HEK293T (cell line): ENCODE data around the gene TRNP1.

ENCODE experiments used
- CTCF ChIA-PET: fragments of 350-600 bp; formaldehyde crosslinking; extraction: SDS; loops from one replicate; lab custom pipeline; 2021; ENCODE audit warnings: antibody characterized with exemption, inconsistent platforms; lab: Yijun Ruan, JAX
- POLR2A ChIA-PET: fragments of 350-600 bp; formaldehyde crosslinking; extraction: SDS; loops from one replicate; lab custom pipeline; 2020; ENCODE audit warnings: antibody characterized with exemption, inconsistent platforms; lab: Yijun Ruan, JAX
- DNase-seq: peaks from one replicate; pipeline ENCODE4 v3.0.0; 2012; ENCODE audit warnings: mixed read lengths; ENCODE audit errors: extremely low spot score
- ARNT ChIP-seq: fragments of 450-650 bp; IDR thresholded peaks from 2 replicates; pipeline ENCODE4 v1.6.1; 2017; ENCODE audit warnings: mild to moderate bottlenecking
- BHLHE40 ChIP-seq: fragments of 450-650 bp; IDR thresholded peaks from 2 replicates; pipeline ENCODE4 v1.6.1; 2016; ENCODE audit warnings: mild to moderate bottlenecking, moderate library complexity, borderline replicate concordance
- CTBP1 ChIP-seq: fragments of 450-650 bp; IDR thresholded peaks from 2 replicates; pipeline ENCODE4 v1.6.1; 2016; ENCODE audit warnings: borderline replicate concordance
- ELF4 ChIP-seq: fragments of 450-650 bp; IDR thresholded peaks from 2 replicates; pipeline ENCODE4 v1.6.1; 2017; ENCODE audit warnings: antibody characterized with exemption
- FOXA1 ChIP-seq: fragments of 450-650 bp; IDR thresholded peaks from 2 replicates; pipeline ENCODE4 v1.6.1; 2016; ENCODE audit warnings: mild to moderate bottlenecking
- FOXK2 ChIP-seq: fragments of 450-650 bp; IDR thresholded peaks from 2 replicates; pipeline ENCODE4 v1.6.1; 2016; ENCODE audit warnings: mild to moderate bottlenecking
- FOXM1 ChIP-seq: fragments of 450-650 bp; IDR thresholded peaks from 2 replicates; pipeline ENCODE4 v1.6.1; 2017; ENCODE audit warnings: mild to moderate bottlenecking, borderline replicate concordance
- HDGF ChIP-seq: fragments of 450-650 bp; IDR thresholded peaks from 2 replicates; pipeline ENCODE4 v1.6.1; 2017; ENCODE audit warnings: antibody characterized with exemption, borderline replicate concordance
- L3MBTL2 ChIP-seq: fragments of 450-650 bp; conservative IDR thresholded peaks from 2 replicates; pipeline ENCODE4 v1.6.1; 2016; ENCODE audit warnings: mild to moderate bottlenecking
- LEF1 ChIP-seq: fragments of 450-650 bp; IDR thresholded peaks from 2 replicates; pipeline ENCODE4 v1.6.1; 2017; ENCODE audit warnings: mild to moderate bottlenecking, borderline replicate concordance
- NFRKB ChIP-seq: fragments of 450-650 bp; IDR thresholded peaks from 2 replicates; pipeline ENCODE4 v1.6.1; 2016; ENCODE audit warnings: mild to moderate bottlenecking, moderate library complexity
- SP1 ChIP-seq: fragments of 450-650 bp; IDR thresholded peaks from 2 replicates; pipeline ENCODE4 v1.6.1; 2017
- SUZ12 ChIP-seq: fragments of 450-650 bp; IDR thresholded peaks from 2 replicates; pipeline ENCODE4 v1.6.1; 2016; ENCODE audit warnings: mild to moderate bottlenecking
- TARDBP ChIP-seq: fragments of 450-650 bp; IDR thresholded peaks from 2 replicates; pipeline ENCODE4 v1.6.1; 2016
- ZNF384 ChIP-seq: fragments of 450-650 bp; IDR thresholded peaks from 2 replicates; pipeline ENCODE4 v1.6.1; 2016
- TF ChIP-seq, protein P1 (sequence below): fragments of 450-650 bp; IDR thresholded peaks from 2 replicates; pipeline ENCODE4 v1.6.1; 2016

Gene TRNP1

DNA sequence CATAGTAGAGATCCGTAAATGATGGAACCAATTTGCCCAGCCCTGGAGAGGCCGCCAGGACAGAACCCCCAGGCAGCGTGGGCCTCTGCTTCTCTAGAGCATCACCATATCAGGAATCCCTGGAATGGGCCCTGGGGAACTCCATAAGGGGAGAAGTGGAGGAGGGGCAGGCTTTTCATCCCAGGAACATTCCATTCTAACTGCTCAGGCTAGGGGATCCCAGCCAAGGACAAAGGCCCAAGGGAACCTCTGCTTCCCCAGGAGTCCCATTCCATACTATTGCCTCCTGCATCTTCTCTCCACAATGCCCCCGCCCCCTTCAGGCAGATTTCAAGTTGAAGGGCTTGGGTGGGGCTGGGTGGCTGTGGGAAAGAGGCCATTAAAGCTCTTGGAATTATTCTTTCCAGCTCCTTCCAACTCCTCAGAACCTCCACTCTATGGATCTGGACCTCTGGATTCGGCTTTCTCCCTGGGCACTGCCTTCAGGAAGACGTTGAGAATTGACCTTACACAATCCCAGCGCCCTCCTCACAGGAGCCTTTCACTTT lies 6.0 kb downstream of the TRNP1 start:
- TF ChIP-seq ZNF384 (no peak), SUZ12 (no peak), LEF1 (no peak), FOXA1 (no peak), SP1 (no peak), TARDBP (no peak), HDGF (no peak)
- TF ChIP-seq, protein P1, sequence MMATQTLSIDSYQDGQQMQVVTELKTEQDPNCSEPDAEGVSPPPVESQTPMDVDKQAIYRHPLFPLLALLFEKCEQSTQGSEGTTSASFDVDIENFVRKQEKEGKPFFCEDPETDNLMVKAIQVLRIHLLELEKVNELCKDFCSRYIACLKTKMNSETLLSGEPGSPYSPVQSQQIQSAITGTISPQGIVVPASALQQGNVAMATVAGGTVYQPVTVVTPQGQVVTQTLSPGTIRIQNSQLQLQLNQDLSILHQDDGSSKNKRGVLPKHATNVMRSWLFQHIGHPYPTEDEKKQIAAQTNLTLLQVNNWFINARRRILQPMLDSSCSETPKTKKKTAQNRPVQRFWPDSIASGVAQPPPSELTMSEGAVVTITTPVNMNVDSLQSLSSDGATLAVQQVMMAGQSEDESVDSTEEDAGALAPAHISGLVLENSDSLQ = no peak
- DNase-seq = no peak
- ChIA-PET POLR2A (no interaction called here), CTCF (interaction anchor here (1.5 kb wide), 1 partner anchor 45 kb away, joined by 3 read pairs; no protein-coding TSS in a partner anchor)

DNA sequence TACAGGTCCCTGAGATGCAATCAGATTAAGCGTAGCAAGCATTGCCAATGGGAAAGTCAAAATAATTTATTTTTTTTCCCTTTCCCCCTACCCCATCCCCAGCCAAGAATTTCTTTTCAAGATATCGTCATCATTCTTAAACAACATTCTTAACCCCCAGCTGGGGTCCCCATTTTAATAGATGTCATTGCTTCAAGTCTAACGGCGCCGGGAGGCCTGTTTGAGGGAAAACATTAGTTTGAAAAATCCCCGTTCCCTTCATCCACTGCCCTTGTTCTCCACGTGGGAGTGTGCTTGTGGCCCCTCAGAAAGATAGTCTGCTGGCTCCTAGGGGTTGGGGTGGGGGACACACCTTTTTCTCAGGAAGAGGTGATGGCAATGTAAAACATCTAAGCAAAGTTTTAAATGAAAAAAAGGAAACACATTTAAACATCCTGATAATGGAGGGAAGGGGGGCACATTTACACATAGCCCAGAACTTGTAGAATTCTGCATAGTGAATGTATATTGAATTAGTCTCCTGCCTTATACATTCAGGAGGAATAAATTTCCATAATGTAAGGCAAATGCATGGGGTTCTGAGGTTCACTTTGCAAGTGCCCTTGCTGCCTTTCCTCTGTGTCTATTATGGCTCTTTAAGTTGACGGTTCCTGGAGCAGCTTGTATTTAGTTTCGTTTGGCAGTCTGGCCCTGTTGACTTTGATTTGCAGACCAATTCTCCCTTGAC lies 6.8 kb downstream of the TRNP1 start:
- ChIA-PET CTCF (interaction anchor here (1.5 kb wide), 1 partner anchor 44 kb away, joined by 3 read pairs; no protein-coding TSS in a partner anchor), POLR2A (no interaction called here)
- TF ChIP-seq LEF1 (no peak), FOXM1 (no peak), ZNF384 (no peak), BHLHE40 (no peak), TARDBP (no peak), CTBP1 (no peak), SP1 (no peak), ARNT (no peak), ELF4 (no peak), HDGF (no peak), L3MBTL2 (no peak)
- TF ChIP-seq, protein P1 = no peak
- DNase-seq = no peak

DNA sequence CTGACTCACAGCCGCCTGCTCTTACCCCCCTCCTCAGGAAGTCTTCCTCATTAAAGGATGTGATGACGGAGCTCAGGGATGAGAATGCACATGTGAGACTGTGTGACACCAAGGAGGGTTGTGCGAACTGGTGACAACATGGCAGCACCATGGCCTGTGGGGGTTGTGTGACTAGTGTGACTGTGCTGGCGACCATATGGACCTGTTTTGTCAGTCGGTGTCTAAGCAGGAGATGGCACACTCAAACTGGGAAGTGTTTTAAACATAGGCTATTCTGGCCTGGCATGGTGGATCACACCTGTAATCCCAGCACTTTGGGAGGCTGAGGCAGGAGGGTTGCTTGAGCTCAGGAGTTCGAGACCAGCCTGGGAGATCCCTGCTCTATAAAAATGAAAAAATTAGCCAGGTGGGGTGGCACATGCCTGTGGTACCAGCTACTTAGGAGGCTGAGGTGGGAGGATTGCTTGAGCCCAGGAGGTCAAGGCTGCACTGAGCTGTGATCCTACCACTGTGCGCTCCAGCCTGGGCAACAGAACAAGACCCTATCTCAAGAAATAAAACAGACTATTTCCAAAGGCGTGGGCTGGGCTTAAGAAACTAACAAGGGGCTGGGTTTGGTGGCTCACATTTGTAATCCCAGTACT lies 7.4 kb downstream of the TRNP1 start:
- CTCF ChIA-PET = interaction anchor here (1.5 kb wide), 1 partner anchor 44 kb away, joined by 3 read pairs; no protein-coding TSS in a partner anchor
- POLR2A ChIA-PET = no interaction called here
- TF ChIP-seq SUZ12 (no peak), NFRKB (no peak), L3MBTL2 (no peak), FOXA1 (no peak), FOXK2 (no peak), ELF4 (no peak), CTBP1 (no peak), FOXM1 (no peak), HDGF (no peak), BHLHE40 (no peak), ZNF384 (no peak), SP1 (no peak)
- DNase-seq = no peak

DNA sequence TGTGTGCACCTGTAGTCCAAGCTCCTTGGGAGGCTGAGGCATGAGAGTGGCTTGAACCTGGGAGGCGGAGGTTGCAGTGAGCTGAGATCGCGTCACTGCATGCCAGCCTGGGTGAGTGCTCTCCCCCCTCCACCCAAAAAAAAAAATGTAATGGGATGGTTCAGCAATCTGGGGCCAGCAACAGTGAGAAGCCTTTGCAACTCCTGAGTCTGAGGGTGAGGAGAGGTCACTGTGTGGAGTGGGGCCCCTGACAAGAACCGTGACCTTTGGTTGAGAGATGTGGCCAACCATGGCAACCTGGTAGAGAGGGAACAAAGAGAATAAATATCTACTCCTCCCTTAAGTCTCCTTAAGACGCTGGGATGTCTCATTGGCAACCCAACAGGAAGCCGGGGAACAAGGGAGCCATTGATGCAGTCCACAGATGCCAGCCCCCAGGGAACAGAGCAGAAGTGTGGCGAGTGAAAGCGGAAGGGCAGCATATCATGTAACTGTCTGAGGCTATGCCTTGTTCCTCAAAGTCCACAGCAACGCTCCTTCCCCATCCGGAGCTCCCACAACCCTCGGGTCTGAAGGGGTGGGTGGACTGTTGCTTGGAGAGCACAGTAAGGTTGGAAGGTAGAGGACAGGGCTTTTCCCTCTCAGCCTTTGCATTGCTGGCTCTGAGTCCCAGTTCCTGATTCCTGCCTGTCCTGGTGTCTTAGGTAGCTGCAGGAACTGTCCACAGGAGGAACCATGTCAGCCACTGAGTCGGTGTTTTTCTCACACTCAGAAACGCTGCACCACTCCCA lies 8.3 kb downstream of the TRNP1 start:
- ChIA-PET CTCF (interaction anchor here (0.6 kb wide), 1 partner anchor 1070 kb away, joined by 5 read pairs; no protein-coding TSS in a partner anchor), POLR2A (no interaction called here)
- no peak for TF ChIP-seq BHLHE40
- no peak for TF ChIP-seq L3MBTL2
- no peak for TF ChIP-seq NFRKB
- no peak for DNase-seq

DNA sequence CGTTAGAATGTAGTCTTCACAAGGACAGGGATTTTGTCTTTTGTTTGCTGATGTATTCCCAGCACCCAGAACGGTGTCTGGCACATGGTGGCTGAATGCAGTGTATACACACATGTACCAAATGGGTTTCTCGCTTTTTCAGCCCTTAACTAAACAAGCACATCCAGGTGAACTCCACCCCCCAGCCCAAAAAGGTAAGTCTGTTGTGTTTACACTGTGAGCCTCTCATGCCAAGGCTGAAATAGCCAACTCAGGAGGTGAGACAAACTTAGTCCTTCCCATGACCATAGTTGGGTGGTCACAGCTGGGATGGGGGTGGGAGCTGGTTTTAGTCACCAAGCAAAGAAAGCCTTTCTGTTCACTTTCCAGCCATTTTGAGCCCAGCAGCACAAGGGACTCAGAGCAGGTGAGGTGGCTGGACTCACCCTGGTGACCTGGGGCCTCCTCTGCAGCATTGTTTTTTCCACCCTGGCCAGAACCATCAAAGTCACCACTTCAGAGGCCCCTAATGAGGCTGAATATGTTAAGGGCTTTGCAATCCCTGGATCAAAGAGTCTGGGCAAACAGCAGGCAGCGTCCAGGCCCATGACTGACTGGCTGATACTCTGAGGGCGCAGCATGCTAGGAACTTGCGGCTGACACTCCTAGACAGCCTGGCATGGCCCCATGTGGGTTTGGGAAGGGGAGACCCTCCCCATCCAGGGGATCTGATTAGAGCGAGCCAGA lies 10.4 kb downstream of the TRNP1 start:
- TF ChIP-seq, protein P1 = no peak
- TF ChIP-seq TARDBP (no peak), CTBP1 (no peak), ARNT (no peak), LEF1 (no peak), FOXA1 (no peak), SUZ12 (no peak), ZNF384 (no peak), ELF4 (no peak), FOXM1 (no peak), SP1 (no peak)
- DNase-seq = no peak
- CTCF ChIA-PET = no interaction called here
- POLR2A ChIA-PET = no interaction called here
